ENCODE data around the gene IFITM5. TPM values are rescaled to one million over a fixed set of nuclear protein-coding genes. Genes with fewer than 3 reads are reported as not detected.

IFITM5 gene
- total and polyA plus RNA-seq, 2 of the 8 experiments (the other 6 are each of a cell fraction or from before 2014, with no cell fraction given), result not detected

- TF ChIP-seq SP1 (IDR thresholded peaks at IDR 0.05; ENCODE audit: low read depth, low read length) (no peak), POLR2AphosphoS5 (IDR thresholded peaks at IDR 0.05; ENCODE audit: low read depth, low read length) (no peak)
Observed at GRCh38 chr11:299081-299891, at the start of gene IFITM5 (continued).
